A549 (cell line): ENCODE results near the gene IRGQ. TPM values are rescaled to one million over a fixed set of nuclear protein-coding genes. Genes with fewer than 3 reads are reported as not detected.
A peak's percentile ranks its signal among the peaks of the same experiment; 100 is the strongest.

Experiments
- ATAC-seq, 2 experiments: fragments of 200-7000 bp in 1 of 2; fragments of >200 bp in 1 of 2; cut with Nextera tagmentation in 1 of 2; cut with Tn5 transposase in 1 of 2; 3 replicates each; pipeline versions ENCODE4 v1.8.0 to v1.9.1; 2018 to 2020; ENCODE audit warnings: mild to moderate bottlenecking in 1 of 2, moderate library complexity in 1 of 2
- CTCF ChIA-PET: fragments of 300-600 bp; sonication (Branson Sonifier 250); formaldehyde crosslinking; extraction: SDS; loops from one replicate; lab custom pipeline; 2021; ENCODE audit warnings: antibody characterized with exemption, inconsistent platforms; lab: Yijun Ruan, JAX
- POLR2A ChIA-PET: fragments of 350-600 bp; formaldehyde crosslinking; extraction: SDS; loops from one replicate; lab custom pipeline; 2021; ENCODE audit warnings: antibody characterized with exemption, inconsistent platforms; lab: Yijun Ruan, JAX
- DNase-seq, 2 experiments: peaks; one replicate each; pipeline versions ENCODE4 v3.0.0 to v3.0.0-alpha.2; 2011 to 2016; ENCODE audit warnings: low read depth in 1 of 2, low spot score in 1 of 2
- FAIRE-seq: peaks from 2 replicates; lab custom pipeline; 2011; peaks lifted over from hg19 to GRCh38; lab: Jason Lieb, UNC
- H3K27ac ChIP-seq, 2 experiments: fragments of >200 bp; sonication (Bioruptor Twin); formaldehyde crosslinking; 3 replicates each; pipeline ENCODE4 v1.5.1; 2016 to 2017
- H3K4me1 ChIP-seq: fragments of >200 bp; sonication (Bioruptor Twin); formaldehyde crosslinking; 3 replicates; pipeline ENCODE4 v1.6.1; 2016
- H3K4me2 ChIP-seq: fragments of >200 bp; sonication (Bioruptor Twin); formaldehyde crosslinking; 3 replicates; pipeline ENCODE4 v1.6.1; 2016
- H3K4me3 ChIP-seq: fragments of >200 bp; sonication (Bioruptor Twin); formaldehyde crosslinking; 3 replicates; pipeline ENCODE4 v1.5.1; 2016
- H3K9me3 ChIP-seq: fragments of >200 bp; sonication (Bioruptor Twin); formaldehyde crosslinking; 3 replicates; pipeline ENCODE4 v1.6.1; 2016
- BHLHE40 ChIP-seq: IDR thresholded peaks from 2 replicates; pipeline ENCODE4 v1.6.1; 2012; ENCODE audit warnings: low read depth, low read length, inconsistent platforms
- CBX2 ChIP-seq: fragments of 200-600 bp; sonication (generic); IDR thresholded peaks from 2 replicates; pipeline ENCODE4 v1.6.1; 2016; ENCODE audit warnings: low read depth, mild to moderate bottlenecking, borderline replicate concordance
- CBX8 ChIP-seq: fragments of 200-600 bp; sonication (generic); IDR thresholded peaks from 2 replicates; pipeline ENCODE4 v1.6.1; 2016
- CEBPB ChIP-seq, 2 experiments: fragments of >200 bp in 1 of 2; sonication (Bioruptor Twin) in 1 of 2; formaldehyde crosslinking in 1 of 2; IDR thresholded peaks; 2 replicates each; pipeline ENCODE4 v1.6.1; 2012 to 2016
- CHD2 ChIP-seq: fragments of 150-350 bp; IDR thresholded peaks from 2 replicates; pipeline ENCODE4 v1.6.1; 2014; ENCODE audit warnings: low read length; ENCODE audit not compliant: partially characterized antibody
- HOXB13 ChIP-seq: fragments of 250-450 bp; sonication (Bioruptor Pico); IDR thresholded peaks from 2 replicates; pipeline ENCODE4 v1.5.0; 2020; ENCODE audit warnings: low read depth, mild to moderate bottlenecking, moderate library complexity
- KDM1A ChIP-seq: fragments of 200-600 bp; sonication (generic); IDR thresholded peaks from 2 replicates; pipeline ENCODE4 v1.6.1; 2016; ENCODE audit warnings: low read depth, mild to moderate bottlenecking
- KDM5A ChIP-seq: fragments of 200-600 bp; sonication (generic); IDR thresholded peaks from 2 replicates; pipeline ENCODE4 v1.6.1; 2016; ENCODE audit warnings: antibody characterized with exemption, mild to moderate bottlenecking
- NFE2L2 ChIP-seq: fragments of 150-350 bp; conservative IDR thresholded peaks from 2 replicates; pipeline ENCODE4 v1.6.1; 2014; ENCODE audit warnings: low read length
- NPAS2 ChIP-seq: fragments of 250-450 bp; sonication (Bioruptor Pico); IDR thresholded peaks from 2 replicates; pipeline ENCODE4 v1.8.0; 2022; ENCODE audit warnings: mild to moderate bottlenecking, moderate library complexity, borderline replicate concordance
- PHF8 ChIP-seq: fragments of 200-600 bp; sonication (generic); IDR thresholded peaks from 2 replicates; pipeline ENCODE4 v1.6.1; 2016; ENCODE audit warnings: low read depth, mild to moderate bottlenecking, antibody characterized with exemption, moderate library complexity, borderline replicate concordance
- POLR2AphosphoS2 ChIP-seq: conservative IDR thresholded peaks from 2 replicates; pipeline ENCODE4 v1.6.1; 2012; ENCODE audit warnings: low read length, improper control_type of control experiment, inconsistent platforms
- RAD21 ChIP-seq, 2 experiments: fragments of >200 bp in 1 of 2; sonication (Bioruptor Twin) in 1 of 2; formaldehyde crosslinking in 1 of 2; IDR thresholded peaks in 1 of 2; conservative IDR thresholded peaks in 1 of 2; 2 replicates in 1 of 2; 3 replicates in 1 of 2; pipeline ENCODE4 v1.6.1; 2012 to 2018; ENCODE audit warnings: inconsistent platforms in 1 of 2
- SMC3 ChIP-seq: fragments of >200 bp; sonication (Bioruptor Twin); formaldehyde crosslinking; IDR thresholded peaks from 3 replicates; pipeline ENCODE4 v1.6.1; 2018; ENCODE audit warnings: inconsistent platforms
- TP53 ChIP-seq: fragments of 250-450 bp; sonication (Bioruptor Pico); IDR thresholded peaks from 2 replicates; pipeline ENCODE4 v1.5.0; 2021; ENCODE audit warnings: mild to moderate bottlenecking, moderate library complexity
- WGBS: methylation state at CpG from one replicate; pipeline ENCODE4 v1.1.6; 2017; ENCODE audit errors: missing lambda C conversion rate; 5-methylcytosine and 5-hydroxymethylcytosine counted together
- polyA plus RNA-seq, 4 experiments: library from polyadenylated mRNA; depleted of rRNA in 3 of 4; stranded (reverse); fragments of >200 nt; fragmentation: RNase III in 1 of 4; extraction: RNeasy Plus Mini Kit Qiagen cat#74134 plus additional on column Dnase treatment in 1 of 4; gene quantifications; 2 replicates in 3 of 4; 3 replicates in 1 of 4; pipeline ENCODE4 v1.2.3, GENCODE V29; 2011 to 2017
- TF ChIP-seq, protein P1 (sequence below): fragments of 150-350 bp; IDR thresholded peaks from 2 replicates; pipeline ENCODE4 v1.6.1; 2014; ENCODE audit warnings: low read depth, mild to moderate bottlenecking, low read length
- TF ChIP-seq, protein P2 (sequence below): IDR thresholded peaks from 2 replicates; pipeline ENCODE4 v1.6.1; 2012
- TF ChIP-seq, protein P3 (sequence below): fragments of >200 bp; sonication (Bioruptor Twin); formaldehyde crosslinking; IDR thresholded peaks from 2 replicates; pipeline ENCODE4 v1.6.1; 2016
- TF ChIP-seq, protein P4 (sequence below): fragments of >200 bp; sonication (Bioruptor Twin); formaldehyde crosslinking; IDR thresholded peaks from 3 replicates; pipeline ENCODE4 v1.5.1; 2016
- TF ChIP-seq, protein P5 (sequence below): fragments of >200 bp; sonication (Bioruptor Twin); formaldehyde crosslinking; IDR thresholded peaks from 3 replicates; pipeline ENCODE4 v1.6.1; 2016

Gene IRGQ
- polyA plus RNA-seq, 2 of the 4 experiments (the other 2 are of a cell fraction), result 6.5 to 10.0 TPM

DNA sequence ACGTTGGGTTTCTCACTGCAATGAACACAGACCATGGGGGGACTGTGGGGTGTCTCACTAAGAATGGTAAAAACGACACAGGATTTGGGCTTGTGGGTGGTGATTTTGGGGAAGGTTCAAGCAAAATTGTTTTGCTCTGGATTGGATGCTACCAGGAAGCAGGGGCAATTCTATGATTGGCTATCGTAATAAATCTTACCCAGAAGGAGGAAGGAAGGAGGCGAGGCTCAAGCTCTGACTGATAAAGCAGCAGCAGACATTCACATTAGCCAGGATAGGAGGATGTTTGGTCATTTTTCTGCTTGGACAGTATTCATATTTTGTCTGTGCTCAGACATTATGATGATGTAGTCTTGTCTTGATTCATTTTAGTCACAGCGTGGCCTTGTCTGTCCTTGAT lies 1.9 kb upstream of the IRGQ start:
- POLR2A ChIA-PET, result interaction anchor here (2.5 kb wide), 1 partner anchor 23 kb away, joined by 17 read pairs; the partner anchor contains the start of genes PINLYP and XRCC1
- H3K4me1 ChIP-seq, result peaks cover 19% of the 10 kb centered on the region
- CTCF ChIA-PET, result interaction anchor here (0.9 to 3.0 kb wide), 6 partner anchors 9 to 147 kb away, joined by 3 to 15 read pairs (median 6); partner anchors contain the start of gene XRCC1
- TF ChIP-seq, protein P1, sequence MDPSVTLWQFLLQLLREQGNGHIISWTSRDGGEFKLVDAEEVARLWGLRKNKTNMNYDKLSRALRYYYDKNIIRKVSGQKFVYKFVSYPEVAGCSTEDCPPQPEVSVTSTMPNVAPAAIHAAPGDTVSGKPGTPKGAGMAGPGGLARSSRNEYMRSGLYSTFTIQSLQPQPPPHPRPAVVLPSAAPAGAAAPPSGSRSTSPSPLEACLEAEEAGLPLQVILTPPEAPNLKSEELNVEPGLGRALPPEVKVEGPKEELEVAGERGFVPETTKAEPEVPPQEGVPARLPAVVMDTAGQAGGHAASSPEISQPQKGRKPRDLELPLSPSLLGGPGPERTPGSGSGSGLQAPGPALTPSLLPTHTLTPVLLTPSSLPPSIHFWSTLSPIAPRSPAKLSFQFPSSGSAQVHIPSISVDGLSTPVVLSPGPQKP, result no peak
- no peak for TF ChIP-seq BHLHE40
- TF ChIP-seq, protein P2, sequence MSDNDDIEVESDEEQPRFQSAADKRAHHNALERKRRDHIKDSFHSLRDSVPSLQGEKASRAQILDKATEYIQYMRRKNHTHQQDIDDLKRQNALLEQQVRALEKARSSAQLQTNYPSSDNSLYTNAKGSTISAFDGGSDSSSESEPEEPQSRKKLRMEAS, result no peak
- no peak for TF ChIP-seq CEBPB (IDR thresholded peaks at IDR 0.05)
- no peak for TF ChIP-seq SMC3
- no peak for TF ChIP-seq POLR2AphosphoS2
- no peak for TF ChIP-seq CHD2
- no peak for TF ChIP-seq RAD21 (conservative IDR thresholded peaks at IDR 0.05 in 1 of 2, IDR thresholded peaks at IDR 0.05 in 1 of 2)
- TF ChIP-seq, protein P3, sequence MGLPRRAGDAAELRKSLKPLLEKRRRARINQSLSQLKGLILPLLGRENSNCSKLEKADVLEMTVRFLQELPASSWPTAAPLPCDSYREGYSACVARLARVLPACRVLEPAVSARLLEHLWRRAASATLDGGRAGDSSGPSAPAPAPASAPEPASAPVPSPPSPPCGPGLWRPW, result no peak
- TF ChIP-seq KDM5A, result no peak
- no peak for TF ChIP-seq CBX2
- TF ChIP-seq, all 56 proteins: peak for 0
- H3K27ac ChIP-seq, result no peak overlapping the region
- ATAC-seq (no peak), DNase-seq (no peak), FAIRE-seq (no peak)
- H3K9me3 ChIP-seq, result no peaks in the 10 kb centered on the region
- peak overlapping the region; percentile 87 for H3K4me2 ChIP-seq
- WGBS, result 73% methylated on average over 5 of the region's 5 CpGs
- peak overlapping the region; percentile 60; the same call in 1 of the 3 replicates for H3K4me3 ChIP-seq

DNA sequence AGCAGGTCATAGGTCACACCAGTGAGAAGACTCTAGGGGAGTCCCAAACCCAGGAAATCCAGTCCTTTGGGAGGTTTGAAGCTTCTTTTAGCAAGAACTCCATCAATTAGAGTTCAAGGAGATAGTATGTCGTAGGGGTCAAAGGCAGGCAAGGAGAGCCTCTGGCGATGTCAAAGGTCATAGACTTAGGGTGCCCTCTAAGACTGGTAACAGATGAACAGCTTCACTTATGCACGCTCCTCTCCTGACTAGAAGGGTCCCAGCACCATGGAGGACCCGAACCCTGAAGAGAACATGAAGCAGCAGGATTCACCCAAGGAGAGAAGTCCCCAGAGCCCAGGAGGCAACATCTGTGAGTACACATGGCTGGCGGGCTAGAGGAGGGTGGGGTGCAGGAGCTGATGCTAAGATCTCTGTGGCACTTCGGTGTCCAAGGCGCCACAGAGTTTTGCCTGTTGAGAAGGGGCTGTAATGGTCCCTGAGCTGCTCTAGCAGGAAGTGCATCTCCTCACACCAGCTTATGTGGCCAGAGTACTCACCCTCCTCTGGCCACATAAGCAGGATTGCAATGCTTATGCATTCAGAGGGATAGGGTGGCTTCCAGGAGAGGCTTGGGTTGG lies 1.0 kb upstream of the IRGQ start:
- ChIA-PET CTCF (interaction anchor here (0.7 to 4.6 kb wide), 12 partner anchors 10 to 188 kb away, joined by 3 to 44 read pairs (median 5); partner anchors contain the start of gene XRCC1), POLR2A (interaction anchor here (0.9 to 2.5 kb wide), 4 partner anchors 8 to 72 kb away, joined by 3 to 17 read pairs (median 8); partner anchors contain the start of genes PINLYP and XRCC1)
- WGBS, result 49% methylated on average over 7 of the region's 7 CpGs
- ATAC-seq (no peak), DNase-seq (no peak), FAIRE-seq (no peak)
- Histone ChIP-seq H3K4me2 (peak overlapping the region; percentile 87), H3K4me1 (peaks cover 19% of the 10 kb centered on the region), H3K9me3 (no peaks in the 10 kb centered on the region), H3K4me3 (peak overlapping the region; percentile 60), H3K27ac (peak overlapping the region; percentile 86 to 88)
- 0 out of 2 replicates have a peak, but pooled peaks have one; percentile 5 for TF ChIP-seq PHF8
- no peak for TF ChIP-seq CBX8

DNA sequence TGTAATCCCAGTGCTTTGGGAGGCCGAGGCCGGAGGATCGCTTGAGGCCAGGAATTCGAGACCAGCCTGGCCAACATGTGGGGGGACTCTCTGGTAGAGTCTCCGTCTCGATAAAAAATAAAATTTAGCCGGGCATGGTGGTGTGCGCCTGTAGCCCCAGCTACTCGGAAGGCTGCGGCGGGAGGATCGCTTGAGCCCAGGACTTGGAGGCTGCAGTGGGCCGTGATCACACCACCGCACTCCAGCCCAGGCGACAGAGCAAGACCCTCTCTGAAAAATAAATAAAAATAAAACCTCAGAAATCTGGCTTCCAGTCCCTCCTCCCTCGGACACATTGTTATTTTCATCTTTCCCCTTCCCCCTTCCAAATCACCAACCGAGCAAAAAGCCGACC lies 332 bp downstream of the IRGQ start:
- ATAC-seq, result peak in 1 of 2 experiments; percentile 56; a peak in 3 of 6 replicates
- POLR2A ChIA-PET, result interaction anchor here (0.7 to 2.5 kb wide), 6 partner anchors 9 to 92 kb away, joined by 3 to 21 read pairs (median 7); partner anchors contain the start of genes PHLDB3, PINLYP, XRCC1 and ZNF575
- no peak for TF ChIP-seq HOXB13
- TF ChIP-seq, protein P4, sequence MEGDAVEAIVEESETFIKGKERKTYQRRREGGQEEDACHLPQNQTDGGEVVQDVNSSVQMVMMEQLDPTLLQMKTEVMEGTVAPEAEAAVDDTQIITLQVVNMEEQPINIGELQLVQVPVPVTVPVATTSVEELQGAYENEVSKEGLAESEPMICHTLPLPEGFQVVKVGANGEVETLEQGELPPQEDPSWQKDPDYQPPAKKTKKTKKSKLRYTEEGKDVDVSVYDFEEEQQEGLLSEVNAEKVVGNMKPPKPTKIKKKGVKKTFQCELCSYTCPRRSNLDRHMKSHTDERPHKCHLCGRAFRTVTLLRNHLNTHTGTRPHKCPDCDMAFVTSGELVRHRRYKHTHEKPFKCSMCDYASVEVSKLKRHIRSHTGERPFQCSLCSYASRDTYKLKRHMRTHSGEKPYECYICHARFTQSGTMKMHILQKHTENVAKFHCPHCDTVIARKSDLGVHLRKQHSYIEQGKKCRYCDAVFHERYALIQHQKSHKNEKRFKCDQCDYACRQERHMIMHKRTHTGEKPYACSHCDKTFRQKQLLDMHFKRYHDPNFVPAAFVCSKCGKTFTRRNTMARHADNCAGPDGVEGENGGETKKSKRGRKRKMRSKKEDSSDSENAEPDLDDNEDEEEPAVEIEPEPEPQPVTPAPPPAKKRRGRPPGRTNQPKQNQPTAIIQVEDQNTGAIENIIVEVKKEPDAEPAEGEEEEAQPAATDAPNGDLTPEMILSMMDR, result no peak
- TF ChIP-seq KDM1A, result no peak
- no peak for TF ChIP-seq NPAS2 (CRISPR knock-in tag)
- 0 out of 2 replicates have a peak, but pooled peaks have one; percentile 30 for TF ChIP-seq TP53 (CRISPR knock-in tag)
- TF ChIP-seq PHF8, result peak; percentile 63; the same call in 1 of the 2 replicates
- TF ChIP-seq NFE2L2, result no peak
- TF ChIP-seq, protein P5, sequence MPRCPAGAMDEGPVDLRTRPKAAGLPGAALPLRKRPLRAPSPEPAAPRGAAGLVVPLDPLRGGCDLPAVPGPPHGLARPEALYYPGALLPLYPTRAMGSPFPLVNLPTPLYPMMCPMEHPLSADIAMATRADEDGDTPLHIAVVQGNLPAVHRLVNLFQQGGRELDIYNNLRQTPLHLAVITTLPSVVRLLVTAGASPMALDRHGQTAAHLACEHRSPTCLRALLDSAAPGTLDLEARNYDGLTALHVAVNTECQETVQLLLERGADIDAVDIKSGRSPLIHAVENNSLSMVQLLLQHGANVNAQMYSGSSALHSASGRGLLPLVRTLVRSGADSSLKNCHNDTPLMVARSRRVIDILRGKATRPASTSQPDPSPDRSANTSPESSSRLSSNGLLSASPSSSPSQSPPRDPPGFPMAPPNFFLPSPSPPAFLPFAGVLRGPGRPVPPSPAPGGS, result 0 out of 3 replicates have a peak, but pooled peaks have one; percentile 29
- 2% methylated on average over 18 of the region's 18 CpGs for WGBS
- CTCF ChIA-PET, result interaction anchor here (0.8 to 4.6 kb wide), 22 partner anchors 9 to 492 kb away, joined by 3 to 51 read pairs (median 6); partner anchors contain the start of genes PINLYP, XRCC1 and ZNF575
- FAIRE-seq, result no peak
- peak overlapping the region; percentile 66 for H3K4me3 ChIP-seq
- no peaks in the 10 kb centered on the region for H3K9me3 ChIP-seq
- DNase-seq, result no peak
- H3K27ac ChIP-seq, result peak overlapping the region; percentile 79 to 87
- peak overlapping the region; percentile 96 for H3K4me2 ChIP-seq
- peaks cover 19% of the 10 kb centered on the region for H3K4me1 ChIP-seq
